GM10847 (cell line): Measurements from ENCODE around the gene ESPNL.

Source experiments
- POLR2A ChIP-seq: IDR thresholded peaks from 2 replicates; pipeline ENCODE4 v1.6.1; 2011; ENCODE audit not compliant: insufficient read length; ENCODE audit errors: extremely low read depth

The ESPNL gene

GRCh38 chr2:238069877-238070276, 30.3 kb upstream of the ESPNL start:
- TF ChIP-seq POLR2A = no peak

DNA sequence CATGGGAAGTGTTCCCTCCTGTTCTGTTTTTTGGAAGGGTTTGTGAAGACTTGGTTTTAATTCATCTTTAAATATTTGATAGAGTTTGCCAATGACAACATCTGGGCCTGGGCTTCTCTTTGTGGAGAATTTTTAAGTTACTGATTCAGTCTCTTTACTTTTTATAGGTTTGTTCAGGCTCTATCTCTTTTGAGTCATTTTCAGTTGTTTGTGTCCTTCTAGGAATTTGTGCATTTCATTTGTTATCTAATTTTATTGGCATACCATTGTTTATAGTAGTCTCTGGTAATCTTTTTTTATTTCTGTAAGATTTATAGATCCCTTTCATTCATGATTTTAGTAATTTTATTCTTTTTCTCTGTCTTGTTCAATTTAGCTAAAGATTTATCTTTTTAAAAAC, 24.7 kb upstream of the ESPNL start:
- no peak for TF ChIP-seq POLR2A

GRCh38 chr2:238077292-238077691, 22.8 kb upstream of the ESPNL start:
- TF ChIP-seq POLR2A = no peak

DNA sequence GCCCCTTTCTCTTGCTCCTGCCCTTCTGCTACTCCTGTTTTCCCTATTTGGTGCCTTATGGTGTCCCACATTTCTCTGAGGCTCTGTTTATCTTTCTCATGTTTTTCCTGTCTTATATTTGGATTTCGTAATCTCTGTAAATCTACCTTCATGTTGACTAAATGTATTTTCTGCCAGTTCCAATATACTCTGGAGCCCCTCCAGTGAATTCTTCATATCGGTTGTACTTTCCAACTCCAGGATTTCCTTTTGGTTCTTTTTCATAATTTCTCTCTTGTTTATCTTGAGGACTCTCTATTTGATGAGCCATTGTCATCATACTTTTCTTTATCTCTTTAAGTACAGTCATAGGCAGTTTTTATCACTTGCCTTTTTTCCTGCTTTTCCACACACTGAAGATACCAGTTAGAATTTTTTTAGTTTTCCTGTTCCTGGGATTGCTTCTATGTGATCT, 20.2 kb upstream of the ESPNL start:
- TF ChIP-seq POLR2A = no peak

DNA sequence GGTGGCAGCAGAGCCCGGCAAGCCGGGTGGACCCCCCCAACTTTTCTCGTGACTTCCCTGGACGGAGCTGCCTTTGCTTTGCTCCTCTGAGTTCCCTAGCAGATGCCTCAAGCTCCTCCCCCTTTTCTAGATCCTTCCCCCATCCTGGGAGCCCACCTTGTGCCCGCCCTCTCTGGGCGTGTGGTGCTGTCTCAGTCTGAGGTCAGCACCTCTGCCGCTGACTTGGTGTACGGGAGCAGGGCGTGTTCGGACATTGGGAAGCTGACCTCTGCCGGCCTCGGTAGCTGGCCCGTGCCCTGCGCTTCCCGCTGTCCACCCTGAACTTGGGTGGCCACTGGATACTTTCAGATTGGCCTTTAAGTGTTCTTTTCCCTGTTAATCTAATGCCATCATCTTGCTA, 19.6 kb upstream of the ESPNL start:
- no peak for TF ChIP-seq POLR2A

DNA sequence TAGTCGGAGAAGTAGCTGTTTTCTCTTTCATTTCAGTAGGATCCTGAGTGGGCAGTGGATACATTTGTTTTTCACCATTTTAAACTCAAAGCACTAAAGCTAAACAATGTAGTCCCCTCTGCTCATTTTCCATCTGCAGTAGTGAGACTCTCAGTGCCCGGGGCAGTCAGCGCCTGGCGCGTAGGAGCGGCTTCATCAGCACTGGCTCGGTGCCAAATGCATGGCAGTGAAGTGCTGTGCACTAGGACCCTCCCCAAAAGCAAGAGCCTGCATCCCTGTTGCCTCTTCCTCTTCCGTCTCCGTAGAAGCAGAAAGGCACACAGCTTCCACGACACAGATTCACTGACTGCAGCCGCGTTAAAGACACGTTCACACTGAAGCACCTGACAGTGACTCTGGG, 19.0 kb upstream of the ESPNL start:
- TF ChIP-seq POLR2A = no peak

- TF ChIP-seq POLR2A = no peak
Measured at GRCh38 chr2:238081561-238081960, 18.6 kb upstream of the ESPNL start.

DNA sequence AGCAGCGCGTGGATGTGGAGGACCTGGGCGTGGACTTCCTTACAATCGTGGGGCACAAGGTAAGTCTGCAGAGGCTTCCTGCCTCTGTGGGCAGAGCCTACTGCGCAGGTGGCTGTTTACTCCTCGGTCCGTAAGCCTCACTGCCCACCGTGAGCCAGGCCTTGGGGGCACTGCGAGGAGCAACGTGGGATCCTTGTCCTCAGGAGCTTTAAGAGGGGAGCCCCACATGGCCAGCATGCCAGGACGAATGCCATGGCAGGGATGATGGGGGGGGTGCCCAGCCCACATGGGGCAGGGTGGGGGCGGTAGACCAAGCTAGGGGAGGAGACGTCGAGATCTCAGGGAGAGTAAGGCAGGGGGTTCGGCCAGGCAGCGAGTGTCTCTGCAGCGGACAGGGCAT, 18.0 kb upstream of the ESPNL start:
- no peak for TF ChIP-seq POLR2A

GRCh38 chr2:238082827-238083226, 17.3 kb upstream of the ESPNL start:
- TF ChIP-seq POLR2A = no peak

- no peak for TF ChIP-seq POLR2A
Measured at GRCh38 chr2:238083919-238084318, 16.2 kb upstream of the ESPNL start.

DNA sequence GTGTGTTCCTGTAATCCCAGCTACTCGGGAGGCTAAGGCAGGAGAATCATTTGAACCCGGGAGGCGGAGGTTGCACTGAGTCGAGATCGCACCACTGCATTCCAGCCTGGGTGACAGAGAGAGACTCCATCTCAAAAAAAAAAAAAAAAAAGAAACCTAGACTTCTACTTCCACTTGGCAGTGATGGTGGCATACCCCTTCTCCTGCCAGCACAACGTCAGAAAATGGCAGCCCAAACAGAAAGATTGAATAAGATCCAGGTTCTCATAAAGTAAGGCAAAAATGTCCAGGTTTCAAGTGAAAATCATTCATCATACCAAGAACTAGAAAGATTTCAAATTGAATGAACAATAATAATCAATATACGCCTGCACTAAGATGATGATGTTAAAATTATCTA, 15.4 kb upstream of the ESPNL start:
- no peak for TF ChIP-seq POLR2A

GRCh38 chr2:238085899-238086298, 14.2 kb upstream of the ESPNL start:
- TF ChIP-seq POLR2A = no peak

DNA sequence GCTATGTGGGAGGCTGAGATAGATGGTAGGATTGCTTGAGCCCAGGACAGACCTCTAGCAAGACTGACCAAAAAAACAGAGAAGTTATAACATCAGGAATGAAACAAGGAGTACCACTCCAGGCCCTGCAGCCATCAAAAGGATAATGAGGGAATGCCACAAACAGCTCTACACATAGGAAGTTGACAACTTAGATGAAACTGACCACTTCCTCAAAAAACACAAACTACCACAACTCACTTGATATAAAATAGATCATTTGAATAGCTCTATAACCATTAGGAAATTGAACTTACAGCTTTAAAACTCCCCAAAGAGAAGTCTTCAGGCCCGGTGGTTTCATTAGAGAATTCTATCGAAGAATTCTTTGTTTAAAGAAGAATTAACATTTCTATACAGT, 12.9 kb upstream of the ESPNL start:
- TF ChIP-seq POLR2A = no peak

GRCh38 chr2:238090887-238091286, 9.3 kb upstream of the ESPNL start:
- no peak for TF ChIP-seq POLR2A

DNA sequence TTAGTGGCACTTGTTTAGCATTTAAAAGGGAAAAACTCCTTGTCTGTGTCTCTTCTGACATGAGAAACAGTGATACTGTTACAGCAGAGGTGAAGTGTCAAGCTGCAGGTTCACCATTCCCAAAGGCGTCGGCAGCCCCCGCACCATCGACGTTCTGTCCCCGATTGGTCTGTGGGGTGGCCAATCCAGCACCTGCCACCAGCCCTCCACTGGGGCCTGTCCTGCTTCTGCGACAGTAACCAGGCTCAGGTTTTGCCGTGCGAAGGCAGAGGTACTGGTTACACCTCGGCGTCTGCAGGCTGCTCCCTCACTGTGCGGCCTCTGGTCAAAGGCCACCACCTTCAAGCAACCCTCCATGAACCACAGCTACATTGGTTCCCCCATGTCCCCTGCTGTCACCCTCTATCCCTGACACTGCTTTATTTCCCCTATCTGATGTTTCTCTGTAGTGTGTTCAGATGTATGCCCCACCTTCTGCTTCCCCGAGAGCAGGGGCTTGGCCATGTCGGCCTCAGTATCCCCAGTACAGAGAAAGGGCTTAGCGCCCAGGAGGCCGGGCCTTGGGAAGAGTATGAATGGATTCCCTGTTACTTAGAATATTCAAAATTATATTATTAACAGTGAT, 8.6 kb upstream of the ESPNL start:
- TF ChIP-seq POLR2A = no peak

DNA sequence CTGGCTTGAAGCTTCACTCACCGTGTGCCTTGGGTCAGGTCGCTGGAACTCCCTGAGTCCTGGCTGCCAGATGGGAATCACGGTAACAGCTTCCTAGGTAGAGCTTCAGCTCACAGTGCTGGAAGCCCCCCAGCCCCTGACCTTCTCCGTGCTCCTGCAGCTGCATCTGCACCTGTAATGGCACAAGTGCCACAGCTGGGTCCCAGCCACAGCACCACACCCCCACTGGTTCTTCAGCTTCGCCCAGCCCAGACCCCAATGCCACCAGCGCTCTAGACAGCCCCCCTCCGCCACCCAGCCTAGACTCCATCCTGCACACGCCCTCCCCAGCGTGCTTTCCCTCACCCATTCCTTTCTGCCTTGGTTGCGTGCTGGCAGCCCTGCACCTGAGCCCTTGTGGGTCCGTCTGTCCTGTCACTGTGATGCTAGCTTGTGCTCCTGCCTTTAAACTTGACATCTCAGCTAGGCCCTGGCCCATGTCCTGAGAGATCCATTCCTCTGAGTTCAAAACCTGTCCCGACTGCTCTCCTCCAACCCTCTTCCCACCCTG, 7.6 kb upstream of the ESPNL start:
- TF ChIP-seq POLR2A = no peak
